GM18505 (cell line): ENCODE results near the gene GALNTL6.

ENCODE experiments used
- ATAC-seq: cut with Tn5 transposase; IDR thresholded peaks from one replicate; pipeline ENCODE4 v1.9.1; 2021; ENCODE audit not compliant: unreplicated experiment
- POLR2A ChIP-seq: IDR thresholded peaks from 4 replicates; pipeline ENCODE4 v1.6.1; 2011; ENCODE audit warnings: borderline replicate concordance; ENCODE audit not compliant: insufficient read depth, insufficient read length; ENCODE audit errors: extremely low read depth

GALNTL6 gene

DNA sequence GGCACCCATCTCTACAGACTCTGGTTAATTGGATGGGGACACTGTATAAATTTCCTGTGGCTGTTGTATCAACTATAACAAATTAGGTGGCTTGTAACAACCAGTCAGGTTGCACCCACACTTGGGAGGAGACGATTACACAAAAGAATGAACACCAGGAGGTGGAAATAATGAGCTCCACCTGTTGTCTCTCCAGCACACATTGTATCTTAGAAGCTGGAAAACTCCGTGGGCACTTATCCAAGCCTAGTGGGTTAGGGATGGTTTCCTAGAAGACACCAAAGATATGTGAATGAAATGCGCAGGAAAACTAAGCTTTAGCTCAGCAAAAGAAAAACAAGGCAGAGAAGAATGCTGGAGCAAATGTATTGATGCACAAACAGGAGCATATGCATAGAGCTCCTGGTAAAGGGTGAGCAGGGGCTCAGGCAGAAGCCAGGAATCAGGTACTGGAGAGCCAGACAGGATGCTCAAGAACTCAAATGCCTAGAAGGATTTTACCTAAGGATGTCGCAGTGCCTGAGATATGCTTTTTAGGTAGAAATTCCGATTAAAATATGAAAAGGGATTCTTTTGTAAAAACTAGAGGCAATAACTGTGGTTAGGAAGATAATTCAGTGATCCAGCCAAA, 111.7 kb downstream of the GALNTL6 start:
- TF ChIP-seq POLR2A = no peak
- ATAC-seq = no peak

DNA sequence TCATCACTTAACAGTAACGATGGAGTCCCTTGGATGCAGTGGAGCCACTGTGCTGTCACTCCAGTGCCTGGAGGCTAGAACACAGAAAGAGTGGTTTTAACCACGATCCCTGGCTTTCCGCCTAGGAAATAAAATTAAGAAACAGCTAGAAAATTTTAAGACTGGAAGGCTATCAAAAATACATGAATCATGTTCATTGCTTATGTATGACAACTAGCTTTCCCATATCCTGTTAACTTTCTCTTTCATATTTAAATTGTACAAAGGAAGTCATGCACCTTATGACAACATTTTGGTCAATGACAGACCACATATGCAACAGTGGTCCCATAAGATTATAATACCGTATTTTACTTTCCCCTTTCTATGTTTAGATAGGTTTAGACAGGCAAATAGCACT, 115.1 kb downstream of the GALNTL6 start:
- TF ChIP-seq POLR2A = no peak
- no peak for ATAC-seq

DNA sequence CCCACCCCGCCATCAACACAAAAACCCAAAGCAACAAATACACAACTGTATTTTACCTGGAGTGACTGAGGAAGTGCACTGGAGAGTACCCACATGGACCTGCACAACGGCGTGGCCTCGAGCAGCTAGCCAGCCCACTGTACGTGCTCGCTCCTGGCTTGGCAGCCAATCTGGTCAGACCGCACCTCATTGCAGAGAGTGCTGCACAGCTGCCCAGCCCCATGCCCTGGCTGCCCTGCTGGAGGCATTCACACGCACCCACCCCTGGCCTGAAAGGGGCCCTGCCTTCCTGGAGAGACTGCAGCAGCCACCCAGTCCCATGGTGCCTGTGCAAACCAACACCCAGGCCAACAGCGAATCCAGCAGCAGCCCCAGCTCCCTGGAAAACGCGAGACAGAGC, 116.3 kb downstream of the GALNTL6 start:
- no peak for TF ChIP-seq POLR2A
- ATAC-seq = no peak

DNA sequence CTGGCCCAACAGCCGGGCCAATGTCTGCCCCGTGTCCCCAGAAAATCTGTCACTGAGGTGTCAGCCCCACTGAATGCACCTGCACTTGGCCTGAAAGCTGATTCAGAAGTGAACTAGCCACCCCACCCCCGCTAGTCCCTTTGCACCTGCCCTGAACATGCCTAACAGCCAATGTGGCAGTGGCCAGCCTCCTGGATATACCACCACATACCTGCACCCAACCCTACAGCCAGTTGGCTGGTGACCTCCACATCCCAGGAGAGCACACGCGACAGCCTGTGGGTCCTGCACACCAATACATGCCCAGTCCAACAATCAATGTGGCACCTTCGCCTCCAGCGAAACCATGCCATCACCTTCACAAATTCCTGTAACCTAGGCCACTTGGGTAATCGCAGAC, 116.7 kb downstream of the GALNTL6 start:
- no peak for ATAC-seq
- no peak for TF ChIP-seq POLR2A

DNA sequence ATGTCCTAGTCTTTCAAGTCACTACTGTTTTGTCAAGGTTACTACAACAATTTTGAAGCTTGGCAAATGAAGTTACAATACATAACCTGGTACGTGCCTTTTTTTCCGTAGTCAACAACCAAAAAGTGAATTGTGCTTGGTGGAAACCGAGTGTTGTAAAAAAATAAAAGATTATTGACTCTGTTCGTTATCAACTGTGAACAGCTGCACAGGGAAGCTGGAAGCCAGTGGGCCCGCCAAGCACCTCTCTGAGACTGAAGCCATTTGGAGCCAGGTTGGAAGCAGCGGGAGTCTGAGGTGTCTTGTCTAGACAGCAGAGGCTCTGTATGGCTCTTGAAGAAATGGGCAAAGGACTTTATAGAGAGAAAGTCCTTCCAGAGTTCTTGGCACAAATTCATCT, 119.0 kb downstream of the GALNTL6 start:
- ATAC-seq = no peak
- TF ChIP-seq POLR2A = no peak

DNA sequence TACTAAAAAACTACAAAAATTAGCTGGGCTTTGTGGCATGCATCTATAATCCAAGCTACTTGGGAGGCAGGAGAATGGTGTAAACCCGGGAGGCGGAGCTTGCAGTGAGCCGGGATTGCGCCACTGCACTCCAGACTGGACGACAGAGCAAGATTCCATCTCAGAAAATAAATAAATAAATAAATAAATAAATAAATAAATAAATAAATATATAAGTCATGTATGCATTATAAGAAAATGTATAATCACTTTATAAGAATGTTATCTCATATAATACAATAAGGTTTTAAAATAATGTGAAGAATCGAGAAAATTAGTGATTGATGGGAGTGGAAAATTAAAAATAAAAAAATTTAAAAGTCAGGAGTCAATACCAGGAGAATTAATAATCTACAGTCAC, 127.5 kb downstream of the GALNTL6 start:
- no peak for ATAC-seq
- TF ChIP-seq POLR2A = no peak

DNA sequence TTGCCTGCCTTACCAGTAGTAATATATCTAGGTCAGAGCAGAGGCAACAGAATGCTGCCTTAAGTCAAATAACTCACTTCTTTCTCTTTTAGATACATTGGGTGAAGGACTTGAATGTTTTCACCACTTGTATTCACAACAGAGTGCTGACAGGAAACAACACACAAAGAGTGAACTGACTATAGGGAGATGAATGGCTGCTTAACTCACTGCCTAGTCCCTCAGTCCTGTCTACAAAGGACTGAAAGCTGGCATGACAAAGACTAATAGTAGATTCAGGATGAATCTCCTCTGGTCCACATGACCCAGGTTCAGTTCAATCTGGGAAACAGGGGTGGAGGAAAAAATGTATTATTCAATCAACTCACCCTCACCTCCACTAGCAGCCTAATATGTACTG, 134.2 kb downstream of the GALNTL6 start:
- no peak for ATAC-seq
- TF ChIP-seq POLR2A = no peak

DNA sequence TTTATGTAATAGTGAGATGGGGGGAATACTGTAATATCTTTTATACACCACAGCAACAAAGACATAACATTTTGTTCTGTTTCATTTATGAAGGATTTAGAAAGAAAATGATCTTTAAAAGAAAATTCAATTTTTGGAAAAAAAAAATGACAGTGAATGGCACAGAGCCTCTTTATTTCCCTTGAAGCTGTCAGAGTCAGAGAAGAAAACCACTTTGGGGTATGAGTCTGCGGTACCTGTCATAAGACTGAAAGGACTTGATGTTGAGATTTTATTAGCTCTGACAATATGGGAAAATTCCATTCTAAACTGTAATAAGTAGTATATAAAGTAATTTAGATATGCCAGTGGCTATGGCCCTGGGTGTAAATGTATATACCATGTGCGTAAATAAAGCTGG, 134.8 kb downstream of the GALNTL6 start:
- no peak for ATAC-seq
- no peak for TF ChIP-seq POLR2A

DNA sequence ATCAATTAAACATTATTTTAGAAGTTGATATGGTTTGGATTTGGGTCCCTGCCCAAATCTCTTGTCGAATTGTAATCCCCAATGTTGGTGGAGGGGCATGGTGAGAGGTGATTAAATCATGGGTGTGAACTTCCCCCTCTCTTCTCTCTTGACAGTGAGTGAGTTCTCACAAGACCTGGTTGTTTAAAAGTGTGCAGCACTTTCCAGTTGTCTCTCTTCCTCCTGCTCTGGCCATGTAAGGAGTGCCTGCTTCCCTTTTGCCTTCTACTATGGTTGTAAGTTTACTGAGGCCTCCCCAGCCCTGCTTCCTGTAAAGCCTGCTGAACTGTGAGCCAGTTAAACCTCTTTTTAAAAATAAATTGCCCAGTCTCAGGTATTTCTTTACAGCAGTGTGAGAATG, 141.4 kb downstream of the GALNTL6 start:
- ATAC-seq = no peak
- no peak for TF ChIP-seq POLR2A

DNA sequence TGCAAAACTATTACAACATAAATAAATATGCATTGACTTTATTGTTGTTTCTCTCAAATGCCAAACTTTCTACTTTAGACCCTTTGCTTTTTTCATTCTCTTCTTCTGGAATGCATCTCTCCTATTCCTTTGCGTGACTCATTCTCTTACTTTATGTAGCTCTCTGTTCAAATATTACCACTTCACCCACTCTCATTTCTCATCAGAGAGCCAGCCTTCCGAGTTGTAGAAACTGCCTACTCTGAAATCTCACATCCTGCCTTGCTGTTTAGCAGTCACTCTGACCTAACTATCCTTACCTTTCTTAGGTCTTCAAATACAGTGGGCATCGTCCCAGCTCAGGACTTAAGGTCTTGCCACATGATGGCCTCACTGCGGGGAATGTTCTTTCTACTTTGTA, 143.5 kb downstream of the GALNTL6 start:
- ATAC-seq = no peak
- TF ChIP-seq POLR2A = no peak

DNA sequence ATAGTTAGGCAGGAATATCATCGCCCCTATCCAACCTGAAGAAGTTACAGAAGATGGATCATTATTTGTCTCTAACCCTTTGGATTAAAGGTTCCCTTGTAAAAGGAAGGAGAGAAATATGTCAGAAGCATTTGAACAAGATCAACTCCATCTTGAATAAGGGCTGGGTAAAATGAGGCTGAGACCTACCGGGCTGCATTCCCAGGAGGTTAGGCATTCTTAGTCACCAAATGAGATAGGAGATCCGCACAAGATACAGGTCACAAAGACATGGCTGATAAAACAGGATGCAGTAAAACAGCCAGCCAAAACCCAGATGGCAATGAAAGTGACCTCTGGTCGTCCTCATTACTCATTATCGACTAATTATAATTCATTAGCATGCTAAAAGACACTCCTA, 148.9 kb downstream of the GALNTL6 start:
- no peak for TF ChIP-seq POLR2A
- no peak for ATAC-seq

DNA sequence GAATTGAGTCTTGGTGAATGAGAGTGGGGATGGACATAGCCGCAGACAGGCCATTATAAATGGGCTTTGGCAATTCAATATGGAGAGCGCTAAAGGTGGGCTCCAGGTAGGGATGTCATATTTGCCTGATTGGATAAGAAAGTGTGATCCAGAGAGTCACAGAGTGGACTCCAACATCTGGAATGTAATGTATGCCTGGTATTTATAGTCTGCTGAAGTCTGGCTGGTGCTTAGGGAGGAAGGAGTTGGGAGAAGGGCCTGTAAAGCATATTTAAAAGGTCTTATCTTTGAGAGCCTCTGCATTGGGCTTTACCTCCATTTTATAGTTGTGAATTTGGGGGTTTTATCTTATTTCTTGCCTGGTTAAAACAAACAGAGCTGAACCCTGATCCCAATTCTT, 153.2 kb downstream of the GALNTL6 start:
- TF ChIP-seq POLR2A = no peak
- ATAC-seq = no peak

DNA sequence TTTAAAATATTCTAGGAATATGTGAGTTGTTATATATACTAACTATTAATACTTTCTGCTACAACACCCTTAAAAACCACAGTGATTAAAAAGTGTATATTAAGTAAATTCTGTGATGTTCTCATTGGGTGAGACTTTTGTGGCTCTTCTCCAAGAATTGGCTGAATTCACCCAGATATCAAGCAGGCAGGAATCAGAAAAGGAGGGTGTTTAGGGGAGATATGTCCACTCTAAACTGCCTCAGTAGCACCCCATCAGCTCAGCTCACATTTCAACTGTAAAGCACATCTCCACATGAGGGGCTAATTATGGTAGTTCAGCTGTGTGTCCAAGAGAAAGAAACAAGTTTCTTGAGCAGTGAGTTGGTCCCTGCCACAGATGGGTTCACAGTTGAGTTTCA, 165.0 kb downstream of the GALNTL6 start:
- no peak for TF ChIP-seq POLR2A

DNA sequence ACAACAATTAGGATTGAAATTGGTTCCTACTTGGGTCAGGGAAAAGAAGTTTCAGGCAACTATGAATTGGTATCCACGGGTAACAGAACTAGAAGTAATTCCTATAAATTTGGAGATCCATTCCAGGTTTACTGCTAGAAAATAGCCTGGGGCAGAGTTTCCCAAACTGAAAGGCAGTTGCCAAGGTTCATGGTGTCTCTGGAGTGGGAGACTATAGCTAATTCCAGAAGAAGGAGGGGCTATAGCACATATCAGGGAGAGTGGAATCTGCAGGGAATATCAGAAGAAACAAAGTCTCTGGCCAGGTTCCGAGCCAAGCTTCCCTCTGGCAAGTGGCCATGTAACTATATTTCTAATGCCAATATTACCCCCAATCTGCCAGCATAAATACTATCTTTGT, 166.3 kb downstream of the GALNTL6 start:
- TF ChIP-seq POLR2A = no peak
- ATAC-seq = no peak

More for the DNA sequence above, 165.0 kb downstream of the GALNTL6 start:
- ATAC-seq = no peak

DNA sequence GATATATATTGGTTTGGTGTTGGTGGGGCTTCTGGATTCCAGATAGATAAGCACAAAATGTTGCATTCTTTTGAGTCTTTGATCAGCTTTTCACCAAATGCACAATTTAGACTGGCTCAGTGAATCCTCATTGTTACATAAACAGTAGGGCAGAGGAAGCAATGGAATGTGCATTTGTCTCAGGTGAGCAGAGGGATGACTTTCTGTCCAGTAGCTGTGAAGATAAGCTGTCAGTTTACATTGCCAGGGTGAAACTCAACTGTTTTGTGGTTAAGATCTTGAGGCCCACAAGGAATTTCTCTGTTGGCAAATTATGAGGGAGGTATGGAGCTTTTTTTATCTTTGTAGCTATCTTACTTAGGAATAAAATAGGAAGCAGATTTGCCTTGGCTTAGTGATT, 168.0 kb downstream of the GALNTL6 start:
- TF ChIP-seq POLR2A = no peak
- ATAC-seq = no peak
